Stimulated activated CD8-positive, alpha-beta memory T cell treated with anti-CD3 and anti-CD28 coated beads, Interleukin-4, amount 100 ng/mL, for 24 hours (primary cell): ENCODE data around the gene LIPC.
A peak's percentile ranks its signal among the peaks of the same experiment; 100 is the strongest.

Experiments used
- DNase-seq: peaks from one replicate; pipeline ENCODE4 v3.0.0-alpha.2; 2020; ENCODE audit warnings: low read depth

Gene LIPC

DNA sequence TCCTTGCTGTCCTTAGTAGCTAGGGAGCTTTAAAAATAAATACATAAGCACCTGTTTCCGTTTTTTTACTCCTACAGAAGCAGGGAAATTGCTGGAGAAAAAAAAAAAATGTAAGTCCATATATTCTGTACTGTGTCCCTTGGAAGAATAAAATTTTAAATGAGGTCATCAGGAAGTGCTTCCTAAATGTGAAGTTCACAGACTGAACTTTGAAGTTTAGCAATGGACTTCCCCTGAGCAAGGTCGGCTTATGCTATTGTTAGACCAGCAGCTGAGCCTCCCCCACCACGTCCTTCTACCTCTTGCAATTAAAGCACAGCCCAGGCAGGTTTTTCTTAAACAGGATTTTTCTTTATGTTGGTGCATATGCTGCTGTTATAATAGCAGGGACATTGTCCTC is 26.3 kb downstream of the LIPC start:
- no peak for DNase-seq

DNA sequence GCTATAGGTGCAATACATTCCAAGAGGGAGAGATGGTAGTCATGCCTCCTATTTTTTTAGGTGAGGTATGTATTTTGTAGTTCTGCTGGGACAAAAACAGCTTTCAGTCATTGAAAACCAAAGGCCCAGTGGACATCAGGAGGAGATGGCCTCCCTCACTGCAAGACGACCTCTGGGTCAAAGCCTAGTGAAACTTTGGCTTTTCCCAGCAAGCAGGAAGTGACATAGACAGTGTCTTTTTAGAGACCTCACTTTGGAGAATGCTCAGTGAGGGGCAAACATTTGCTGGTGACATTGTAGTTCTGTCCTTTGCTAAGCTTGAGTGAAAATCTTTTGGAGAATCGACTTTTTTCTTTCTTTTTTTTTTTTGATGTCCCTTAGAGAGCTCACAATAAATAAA is 27.3 kb downstream of the LIPC start:
- DNase-seq, result no peak

GRCh38 chr15:58459560-58459959 is 27.8 kb downstream of the LIPC start:
- no peak for DNase-seq

GRCh38 chr15:58460116-58460790 is 28.5 kb downstream of the LIPC start:
- DNase-seq, result no peak

- no peak for DNase-seq
Measured at GRCh38 chr15:58460872-58461271, 29.1 kb downstream of the LIPC start.

GRCh38 chr15:58462547-58462946 is 30.8 kb downstream of the LIPC start:
- DNase-seq, result no peak

DNA sequence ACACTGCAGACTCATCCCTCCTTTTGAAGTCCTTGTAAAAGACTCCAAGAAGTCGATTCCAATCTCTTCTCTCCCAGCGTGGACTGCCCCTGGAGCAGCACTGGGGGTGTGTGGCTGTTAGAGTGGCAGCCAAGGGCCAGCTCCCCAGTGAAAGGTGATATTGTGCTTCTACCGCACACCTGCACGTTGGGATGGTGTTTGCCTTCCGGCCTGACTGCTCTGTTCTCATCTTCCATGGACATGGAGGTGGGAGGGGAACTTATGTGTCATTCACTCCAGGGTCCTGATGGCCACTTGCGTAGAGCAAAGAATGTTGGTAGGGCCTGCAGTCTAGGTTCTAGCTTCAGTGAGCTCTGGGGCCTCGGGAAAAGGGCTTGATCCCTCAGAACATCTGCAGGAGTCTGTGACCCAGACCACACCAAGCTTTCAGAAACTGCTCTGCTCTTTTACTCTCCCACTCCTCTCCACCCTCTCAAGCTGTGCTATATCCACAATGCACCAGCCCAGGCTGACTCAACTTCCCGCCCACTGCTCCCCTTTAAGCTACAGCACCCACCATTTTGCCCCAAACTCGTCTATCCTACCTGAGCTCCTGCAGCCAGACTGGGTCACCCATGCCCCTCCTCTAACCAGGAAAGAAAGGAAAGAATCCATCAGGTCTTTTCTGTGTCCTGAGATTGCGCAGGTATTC is 31.3 kb downstream of the LIPC start:
- no peak for DNase-seq

DNA sequence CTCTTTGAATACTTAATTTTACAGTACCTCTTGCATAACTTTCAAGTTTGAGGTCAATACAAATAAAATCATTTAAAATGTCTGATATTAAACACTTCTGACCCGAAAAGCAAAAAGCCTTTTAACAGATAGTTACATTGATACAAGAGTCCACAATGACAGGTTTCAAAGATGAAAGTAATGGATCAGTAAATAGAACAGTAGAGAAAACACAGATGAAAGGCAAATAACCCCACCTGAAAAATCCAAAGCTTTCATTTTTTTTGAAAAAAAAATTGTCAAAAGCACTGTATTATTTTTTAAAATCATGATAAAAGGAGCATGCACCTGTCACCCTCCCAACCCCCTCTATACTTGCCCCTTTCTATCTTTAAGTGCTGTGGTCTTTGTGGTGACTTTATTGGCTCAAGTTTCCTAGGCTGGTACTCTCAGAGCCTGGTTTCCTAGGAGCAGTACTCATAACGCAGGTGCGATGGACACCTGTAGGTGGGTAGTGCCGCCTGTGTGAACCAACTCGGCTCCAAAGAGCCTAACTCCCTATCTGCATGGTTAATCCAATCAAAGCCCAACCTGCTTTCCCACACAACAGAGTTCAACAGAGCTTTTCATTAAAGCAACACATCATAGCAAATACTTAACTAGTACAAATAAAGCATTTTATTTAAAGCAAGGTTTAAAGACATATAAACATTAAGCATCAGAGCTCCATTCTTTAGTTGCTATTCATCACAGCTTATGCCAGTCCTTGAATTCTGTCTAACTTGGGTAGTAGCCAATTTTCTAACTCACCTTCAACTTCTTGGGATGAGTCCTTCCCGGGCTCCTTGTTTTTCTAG is 32.2 kb downstream of the LIPC start:
- DNase-seq, result no peak

DNA sequence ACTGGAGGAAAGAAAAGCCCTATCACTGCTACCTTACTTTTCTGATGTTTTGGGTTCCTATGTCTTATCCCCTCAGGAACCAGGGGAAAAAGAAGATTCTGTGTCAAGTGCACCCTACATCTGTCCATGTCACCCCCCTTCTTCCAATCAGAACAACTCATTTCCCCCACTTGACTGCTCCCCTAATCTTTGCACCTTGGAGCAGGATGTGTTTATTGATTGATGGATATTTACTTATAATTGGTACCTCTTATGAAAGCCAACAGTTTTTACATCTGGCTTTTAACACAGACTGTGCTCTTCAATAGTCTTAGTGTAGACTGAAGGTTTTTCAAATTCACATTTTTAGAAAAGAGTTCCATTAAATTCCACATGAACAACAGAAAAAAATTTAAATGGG is 33.3 kb downstream of the LIPC start:
- DNase-seq, result no peak

DNA sequence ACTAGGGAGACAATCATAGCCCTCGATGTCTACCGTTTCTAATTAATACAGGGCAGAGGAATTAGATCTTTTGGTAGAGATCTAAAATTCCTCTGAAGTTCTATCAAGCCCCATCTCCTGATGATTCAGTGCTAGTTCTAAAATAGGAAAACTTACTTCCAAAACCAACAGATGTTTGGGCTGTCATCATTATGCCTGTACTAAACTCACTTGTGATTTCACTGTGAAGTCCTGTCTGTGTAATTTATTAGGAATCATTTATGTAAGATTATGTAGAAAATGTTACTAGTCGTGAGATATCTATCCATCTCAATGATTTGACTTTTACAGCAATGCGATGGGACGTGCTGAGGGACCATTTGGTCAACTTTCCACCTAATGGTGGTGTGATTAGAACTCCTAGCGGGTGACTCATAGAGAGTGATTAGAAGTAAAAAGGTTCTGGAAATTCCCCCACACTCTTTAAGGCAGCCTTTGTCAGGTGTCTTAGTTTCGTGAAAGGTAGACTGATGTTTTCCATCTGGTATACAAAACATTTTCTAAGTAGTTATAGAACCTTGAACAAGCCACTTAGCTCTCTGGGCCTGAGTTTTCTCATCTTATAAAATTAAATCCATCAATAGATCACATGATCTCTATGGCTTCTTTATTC is 34.2 kb downstream of the LIPC start:
- no peak for DNase-seq

GRCh38 chr15:58466566-58466965 is 34.8 kb downstream of the LIPC start:
- no peak for DNase-seq

- DNase-seq, result no peak
Measured at GRCh38 chr15:58467121-58467721, 35.4 kb downstream of the LIPC start.

DNA sequence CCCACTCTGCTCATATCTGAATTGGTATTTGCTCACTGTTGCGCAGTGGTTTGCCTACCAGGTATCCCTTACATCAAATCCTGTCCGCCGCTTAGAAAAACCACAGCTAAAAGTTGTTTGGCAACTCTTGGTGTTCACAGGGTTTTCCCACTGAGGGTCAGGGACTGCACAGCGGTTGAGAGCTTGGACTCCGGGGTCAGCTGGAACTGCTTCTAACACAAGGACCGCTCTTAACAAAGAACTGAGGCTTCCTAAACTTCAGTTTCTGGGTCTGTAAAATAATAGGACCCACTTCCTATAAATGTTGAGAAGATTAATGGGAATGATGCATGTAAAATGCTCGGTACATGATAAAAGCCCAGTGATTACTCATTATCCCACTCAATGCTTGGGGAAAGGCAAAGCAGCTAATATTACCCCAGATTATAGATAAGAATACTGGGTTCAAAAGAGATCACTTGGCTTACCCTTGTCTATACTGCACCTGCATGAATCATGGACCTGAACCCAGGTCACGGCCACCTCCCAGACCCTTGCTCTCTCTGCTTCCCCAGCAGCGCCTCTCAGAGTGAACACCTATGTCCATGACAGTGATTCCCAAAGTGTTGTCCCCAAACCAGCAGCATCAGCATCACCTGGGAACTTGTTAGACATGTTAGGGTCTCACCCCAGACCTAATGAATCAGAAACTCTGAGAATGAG is 36.1 kb downstream of the LIPC start:
- DNase-seq, result no peak

DNA sequence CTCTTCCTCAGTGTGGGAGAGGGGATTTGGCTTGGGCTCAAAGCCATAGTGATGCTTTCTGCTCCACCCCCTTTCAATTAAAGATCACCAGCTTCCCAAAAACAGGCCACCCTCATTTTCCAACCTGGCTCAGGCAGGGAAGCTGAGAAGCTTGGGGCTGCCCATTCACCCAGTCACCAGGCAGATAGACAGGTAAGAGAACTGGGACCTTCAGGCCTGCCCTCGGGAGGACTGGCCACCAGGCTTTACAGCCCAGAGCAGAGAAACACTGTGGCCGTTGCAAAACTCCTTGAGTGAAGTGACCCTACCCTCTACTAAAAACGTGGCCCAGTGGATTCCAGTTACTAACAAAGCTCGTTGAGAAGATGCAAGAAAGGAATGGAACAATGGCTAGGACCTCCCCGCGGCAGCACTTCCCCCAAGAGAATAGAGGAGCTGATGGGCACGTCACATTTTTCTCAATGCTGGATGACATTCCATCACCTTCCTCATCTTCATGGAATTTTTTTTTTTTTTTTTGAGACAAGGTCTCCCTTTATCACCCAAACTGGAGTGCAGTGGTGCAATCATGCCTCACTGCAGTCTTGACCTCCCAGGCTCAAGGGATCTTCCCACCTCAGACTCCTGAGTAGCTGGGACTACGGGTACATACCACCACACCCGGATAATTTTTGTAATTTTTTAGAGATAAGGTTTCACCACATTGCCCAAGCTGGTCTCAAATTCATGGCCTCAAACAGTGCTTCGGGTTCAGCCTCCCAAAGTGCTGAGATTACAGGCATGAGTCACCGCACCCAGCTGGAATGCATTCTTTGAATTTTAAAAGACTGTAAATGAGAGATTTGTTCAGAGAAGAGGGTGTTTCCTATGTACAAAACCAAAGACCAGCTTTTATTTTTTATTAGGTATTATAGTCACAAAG is 37.9 kb downstream of the LIPC start:
- DNase-seq, result no peak

DNA sequence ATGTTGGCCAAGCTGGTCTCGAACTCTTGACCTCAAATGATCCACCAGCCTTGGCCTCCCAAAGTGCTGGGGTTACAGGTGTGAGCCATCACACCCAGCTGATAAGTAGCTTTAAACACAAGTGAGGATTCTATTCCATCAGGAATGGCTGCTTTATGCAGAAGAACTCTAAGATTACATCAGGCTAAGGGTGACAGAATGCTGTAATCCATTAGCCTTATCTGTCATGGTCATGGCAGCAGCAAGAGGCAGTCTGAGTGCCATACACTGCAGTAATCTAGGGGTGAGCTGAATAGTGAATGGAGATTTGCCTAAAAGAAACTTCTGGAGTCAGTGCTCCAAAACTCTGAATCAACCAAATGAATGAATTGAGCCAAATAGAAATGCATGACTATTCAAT is 39.6 kb downstream of the LIPC start:
- no peak for DNase-seq

DNA sequence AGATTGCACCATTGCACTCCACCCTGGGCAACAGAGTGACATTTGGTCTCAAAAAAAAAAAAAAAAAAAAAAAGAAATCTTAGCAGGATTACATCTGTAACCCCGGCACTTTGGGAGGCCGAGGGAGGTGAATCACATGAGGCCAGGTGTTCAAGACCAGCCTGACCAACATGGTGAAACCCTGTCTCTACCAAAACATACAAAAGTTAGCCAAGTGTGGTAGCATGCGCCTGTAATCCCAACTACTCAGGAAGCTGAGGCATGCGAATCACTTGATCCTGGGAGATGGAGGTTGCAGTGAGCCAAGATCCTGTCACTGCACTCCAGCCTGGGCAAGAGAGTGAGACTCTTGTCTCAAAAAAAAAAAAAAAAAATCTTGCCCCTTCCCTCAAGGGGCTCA is 40.4 kb downstream of the LIPC start:
- no peak for DNase-seq

DNA sequence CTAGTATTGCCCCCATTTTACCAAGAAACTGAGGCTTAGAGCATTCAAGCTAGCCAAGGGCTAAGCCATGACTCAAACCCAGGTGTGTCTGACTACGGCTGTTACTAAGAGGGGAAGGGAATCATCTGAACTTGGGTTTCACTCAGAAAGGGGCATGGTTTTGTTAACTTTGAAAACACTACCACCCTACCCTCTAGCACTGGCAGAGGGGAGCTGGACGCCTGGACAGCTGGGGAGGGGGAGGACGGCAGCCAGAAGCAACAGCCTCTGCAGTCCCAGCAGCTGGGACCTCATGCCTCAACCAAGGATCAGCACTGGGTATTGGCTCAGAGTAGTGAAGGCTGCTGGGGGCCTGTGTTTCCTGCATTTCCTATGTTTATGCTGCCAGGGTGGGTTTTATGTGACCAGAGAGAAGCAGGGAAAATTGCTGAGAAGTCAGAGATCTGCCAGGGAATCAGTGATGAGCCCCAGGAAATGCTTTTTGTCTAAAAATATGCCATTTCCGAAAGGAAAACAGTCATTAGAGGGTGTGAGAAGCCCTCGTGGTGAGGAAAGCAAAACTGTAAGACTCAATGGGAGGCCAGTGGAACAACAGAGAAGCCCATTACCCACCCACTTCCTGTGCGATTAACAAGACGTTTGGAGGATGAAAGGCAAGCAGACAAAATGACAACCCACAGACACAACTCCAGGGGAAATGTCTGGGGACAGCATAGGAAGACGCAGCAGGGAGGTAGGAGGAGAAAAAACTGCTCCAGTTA is 41.2 kb downstream of the LIPC start:
- DNase-seq, result peak; percentile 20

DNA sequence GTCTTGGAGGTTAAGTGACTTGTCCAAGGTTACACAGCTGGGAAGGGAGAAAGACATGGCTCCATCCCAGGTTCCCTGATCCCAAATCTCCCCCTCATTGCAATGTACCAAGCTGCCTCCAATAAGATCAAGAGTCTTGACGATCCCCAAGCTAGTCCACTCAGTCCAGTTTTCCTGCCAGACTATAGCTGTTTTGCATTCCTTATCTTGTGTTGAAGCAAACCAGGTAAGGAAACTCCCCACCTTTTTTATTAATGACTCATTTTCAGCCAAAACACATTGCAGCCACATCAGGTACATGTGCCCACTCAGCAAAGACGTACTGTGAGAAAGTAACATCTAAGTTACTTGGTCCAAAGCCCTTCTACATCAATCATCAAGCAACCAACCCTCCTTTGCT is 41.9 kb downstream of the LIPC start:
- DNase-seq, result no peak

DNA sequence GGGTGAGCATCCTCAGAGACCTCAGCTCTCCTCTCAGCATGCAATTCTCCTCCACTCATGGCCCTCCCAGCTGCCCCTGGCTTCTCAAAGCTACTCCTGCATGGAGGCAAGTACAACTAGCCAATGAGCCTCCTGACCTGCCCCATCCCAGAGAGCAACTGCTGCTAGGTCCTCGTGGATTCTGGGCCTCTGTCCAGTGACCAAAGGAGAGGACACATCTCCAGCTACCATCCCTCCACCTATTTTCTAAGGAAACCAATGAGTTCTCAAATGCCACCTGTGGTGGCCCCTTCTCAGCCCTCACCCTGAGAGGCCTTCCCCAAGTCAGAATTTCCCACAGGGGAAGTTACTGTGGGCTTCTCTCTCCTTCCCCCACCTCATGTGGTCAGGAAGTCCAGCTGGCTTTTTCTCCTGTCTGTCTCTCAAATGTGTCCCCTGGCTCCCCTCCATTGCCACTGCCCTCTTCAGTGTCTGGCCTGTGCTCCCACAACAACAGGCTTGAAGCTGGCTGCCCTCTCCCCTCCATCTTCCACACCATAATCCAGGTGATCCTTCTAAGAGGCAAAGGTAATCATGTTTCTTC is 43.0 kb downstream of the LIPC start:
- DNase-seq, result no peak
